Measurements from ENCODE around the gene ZNRF2. TPM values are rescaled to one million over a fixed set of nuclear protein-coding genes. Genes with fewer than 3 reads are reported as not detected.

The ZNRF2 gene
- total and polyA plus RNA-seq, 2 of the 13 experiments (the other 11 are each of a cell fraction or from before 2014, with no cell fraction given): 3.5 to 7.7 TPM

DNA sequence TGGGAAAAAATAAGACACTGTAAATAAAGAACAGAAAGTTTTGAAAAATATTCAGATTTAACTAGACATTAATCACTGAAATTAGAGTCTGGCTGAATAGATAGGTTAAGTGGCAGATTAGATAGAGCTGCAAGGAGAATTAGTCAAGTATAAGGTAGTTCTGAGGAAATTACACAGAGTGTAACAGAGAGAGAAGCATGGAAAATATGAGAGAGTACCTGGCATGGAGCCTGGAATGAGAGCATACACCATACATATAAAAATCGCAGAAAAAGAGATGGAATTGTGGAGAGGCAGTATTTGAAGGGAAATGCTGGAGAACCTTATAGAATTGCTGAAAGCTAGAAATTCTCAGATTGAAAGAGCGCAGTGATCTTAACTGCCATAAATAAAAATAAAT is 46.9 kb downstream of the ZNRF2 start (continued):
- no peak for TF ChIP-seq ZNF781 (CRISPR knock-in tag; IDR thresholded peaks at IDR 0.05; ENCODE audit: borderline replicate concordance, not compliant biosample characterization)

DNA sequence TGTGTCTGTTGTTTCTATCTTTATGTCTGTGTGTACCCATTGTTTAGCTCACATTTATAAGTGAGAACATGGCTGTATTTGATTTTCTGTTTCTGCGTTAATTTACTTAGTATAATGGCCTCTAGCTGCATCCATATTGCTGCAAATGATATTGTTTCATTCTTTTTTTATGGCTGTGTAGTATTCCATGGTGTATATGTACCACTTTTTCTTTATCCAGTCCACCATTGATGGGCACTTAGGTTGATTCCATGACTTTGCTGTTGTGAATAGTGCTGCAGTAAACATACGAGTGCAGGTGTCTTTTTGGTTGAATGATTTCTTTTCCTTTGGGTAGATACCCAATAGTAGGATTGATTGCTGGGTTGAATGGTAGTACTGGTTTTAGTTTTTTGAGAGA is 48.2 kb downstream of the ZNRF2 start:
- FAIRE-seq: no peak
- CTCF ChIA-PET (ENCODE audit: low intra/inter-chr PET ratio, low total read pairs): no interaction called here
- intact Hi-C loops (cut with micrococcal nuclease; ENCODE audit: unreplicated experiment): no loop called here
- TF ChIP-seq ZSCAN20 (CRISPR knock-in tag; IDR thresholded peaks at IDR 0.05; ENCODE audit: borderline replicate concordance) (no peak), ZNF746 (CRISPR knock-in tag; IDR thresholded peaks at IDR 0.05) (no peak), SALL2 (CRISPR knock-in tag; IDR thresholded peaks at IDR 0.05) (no peak), ZNF431 (CRISPR knock-in tag; IDR thresholded peaks at IDR 0.05; ENCODE audit: borderline replicate concordance, low read depth) (no peak), ZZZ3 (CRISPR knock-in tag; IDR thresholded peaks at IDR 0.05; ENCODE audit: borderline replicate concordance) (no peak), ZNF747 (CRISPR knock-in tag; IDR thresholded peaks at IDR 0.05; ENCODE audit: borderline replicate concordance) (no peak), HOXA7 (CRISPR knock-in tag; IDR thresholded peaks at IDR 0.05) (no peak), SOX13 (IDR thresholded peaks at IDR 0.05) (no peak), SOX13 (CRISPR knock-in tag; conservative IDR thresholded peaks at IDR 0.05 in 1 of 2, IDR thresholded peaks at IDR 0.05 in 1 of 2) (no peak), TAF15 (IDR thresholded peaks at IDR 0.05; ENCODE audit: low read depth, low read length, poor library complexity, severe bottlenecking) (no peak), SRSF1 (optimal IDR thresholded peaks at IDR 0.05; ENCODE audit: low read depth, low read length) (no peak), NCOA1 (CRISPR knock-in tag; IDR thresholded peaks at IDR 0.05) (no peak)
- TF ChIP-seq, protein P1, sequence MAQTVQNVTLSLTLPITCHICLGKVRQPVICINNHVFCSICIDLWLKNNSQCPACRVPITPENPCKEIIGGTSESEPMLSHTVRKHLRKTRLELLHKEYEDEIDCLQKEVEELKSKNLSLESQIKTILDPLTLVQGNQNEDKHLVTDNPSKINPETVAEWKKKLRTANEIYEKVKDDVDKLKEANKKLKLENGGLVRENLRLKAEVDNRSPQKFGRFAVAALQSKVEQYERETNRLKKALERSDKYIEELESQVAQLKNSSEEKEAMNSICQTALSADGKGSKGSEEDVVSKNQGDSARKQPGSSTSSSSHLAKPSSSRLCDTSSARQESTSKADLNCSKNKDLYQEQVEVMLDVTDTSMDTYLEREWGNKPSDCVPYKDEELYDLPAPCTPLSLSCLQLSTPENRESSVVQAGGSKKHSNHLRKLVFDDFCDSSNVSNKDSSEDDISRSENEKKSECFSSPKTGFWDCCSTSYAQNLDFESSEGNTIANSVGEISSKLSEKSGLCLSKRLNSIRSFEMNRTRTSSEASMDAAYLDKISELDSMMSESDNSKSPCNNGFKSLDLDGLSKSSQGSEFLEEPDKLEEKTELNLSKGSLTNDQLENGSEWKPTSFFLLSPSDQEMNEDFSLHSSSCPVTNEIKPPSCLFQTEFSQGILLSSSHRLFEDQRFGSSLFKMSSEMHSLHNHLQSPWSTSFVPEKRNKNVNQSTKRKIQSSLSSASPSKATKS (CRISPR knock-in tag; IDR thresholded peaks at IDR 0.05): no peak
- TF ChIP-seq, protein P2, sequence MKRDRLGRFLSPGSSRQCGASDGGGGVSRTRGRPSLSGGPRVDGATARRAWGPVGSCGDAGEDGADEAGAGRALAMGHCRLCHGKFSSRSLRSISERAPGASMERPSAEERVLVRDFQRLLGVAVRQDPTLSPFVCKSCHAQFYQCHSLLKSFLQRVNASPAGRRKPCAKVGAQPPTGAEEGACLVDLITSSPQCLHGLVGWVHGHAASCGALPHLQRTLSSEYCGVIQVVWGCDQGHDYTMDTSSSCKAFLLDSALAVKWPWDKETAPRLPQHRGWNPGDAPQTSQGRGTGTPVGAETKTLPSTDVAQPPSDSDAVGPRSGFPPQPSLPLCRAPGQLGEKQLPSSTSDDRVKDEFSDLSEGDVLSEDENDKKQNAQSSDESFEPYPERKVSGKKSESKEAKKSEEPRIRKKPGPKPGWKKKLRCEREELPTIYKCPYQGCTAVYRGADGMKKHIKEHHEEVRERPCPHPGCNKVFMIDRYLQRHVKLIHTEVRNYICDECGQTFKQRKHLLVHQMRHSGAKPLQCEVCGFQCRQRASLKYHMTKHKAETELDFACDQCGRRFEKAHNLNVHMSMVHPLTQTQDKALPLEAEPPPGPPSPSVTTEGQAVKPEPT (CRISPR knock-in tag; IDR thresholded peaks at IDR 0.05; ENCODE audit: low read depth): no peak
- TF ChIP-seq, protein P3, sequence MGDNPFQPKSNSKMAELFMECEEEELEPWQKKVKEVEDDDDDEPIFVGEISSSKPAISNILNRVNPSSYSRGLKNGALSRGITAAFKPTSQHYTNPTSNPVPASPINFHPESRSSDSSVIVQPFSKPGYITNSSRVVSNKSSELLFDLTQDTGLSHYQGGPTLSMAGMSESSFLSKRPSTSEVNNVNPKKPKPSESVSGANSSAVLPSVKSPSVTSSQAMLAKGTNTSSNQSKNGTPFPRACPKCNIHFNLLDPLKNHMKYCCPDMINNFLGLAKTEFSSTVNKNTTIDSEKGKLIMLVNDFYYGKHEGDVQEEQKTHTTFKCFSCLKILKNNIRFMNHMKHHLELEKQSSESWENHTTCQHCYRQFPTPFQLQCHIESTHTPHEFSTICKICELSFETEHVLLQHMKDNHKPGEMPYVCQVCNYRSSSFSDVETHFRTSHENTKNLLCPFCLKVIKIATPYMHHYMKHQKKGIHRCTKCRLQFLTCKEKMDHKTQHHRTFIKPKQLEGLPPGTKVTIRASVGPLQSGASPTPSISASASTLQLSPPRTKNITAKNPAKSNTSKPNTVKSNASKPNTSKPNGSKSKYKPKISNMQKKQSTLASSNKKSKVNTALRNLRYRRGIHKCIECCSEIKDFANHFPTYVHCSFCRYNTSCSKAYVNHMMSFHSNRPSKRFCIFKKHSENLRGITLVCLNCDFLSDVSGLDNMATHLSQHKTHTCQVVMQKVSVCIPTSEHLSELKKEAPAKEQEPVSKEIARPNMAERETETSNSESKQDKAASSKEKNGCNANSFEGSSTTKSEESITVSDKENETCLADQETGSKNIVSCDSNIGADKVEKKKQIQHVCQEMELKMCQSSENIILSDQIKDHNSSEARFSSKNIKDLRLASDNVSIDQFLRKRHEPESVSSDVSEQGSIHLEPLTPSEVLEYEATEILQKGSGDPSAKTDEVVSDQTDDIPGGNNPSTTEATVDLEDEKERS (CRISPR knock-in tag; IDR thresholded peaks at IDR 0.05): no peak

More for the DNA sequence above, 48.2 kb downstream of the ZNRF2 start:
- no TSS peak for BruUV-seq (replicated peaks)
- Histone ChIP-seq H3K4me3 (replicated peaks in 1 of 3; ENCODE audit: insufficient read depth in 1 of 3, low read depth in 2 of 3, low read length in 3 of 3) (no peak overlapping the region), H3K27me3 (ENCODE audit: control insufficient read depth in 1 of 2, insufficient read depth in 2 of 2, low read length in 2 of 2) (no peaks in the 10 kb centered on the region), H3K4me2 (ENCODE audit: low read depth, low read length) (no peak overlapping the region), H2AFZ (ENCODE audit: low read length) (no peak overlapping the region), H4K20me1 (ENCODE audit: insufficient read depth, low read length) (no peaks in the 10 kb centered on the region), H3K79me2 (ENCODE audit: insufficient read depth, low read length) (peaks cover 25% of the 10 kb centered on the region), H3K36me3 (replicated peaks in 1 of 2; ENCODE audit: control insufficient read depth in 1 of 2, insufficient read depth in 2 of 2, low read length in 2 of 2) (no peaks in the 10 kb centered on the region), H3K9me3 (ENCODE audit: low read length) (no peaks in the 10 kb centered on the region), H3K4me1 (ENCODE audit: insufficient read depth, low read length) (peaks cover 14% of the 10 kb centered on the region), H3K27ac (ENCODE audit: extremely low read length, insufficient read depth, low read length) (no peak overlapping the region), H3K9ac (ENCODE audit: insufficient read depth, low read depth, low read length) (no peak overlapping the region)
- DNase-seq (ENCODE audit: low spot score): no peak
- POLR2A ChIA-PET: no interaction called here
- no peak for ATAC-seq
- in situ Hi-C loops (cut with HindIII; ENCODE audit: extremely low pct_ligation_motif_present, low pct_unique_long_range_greater_than_20kb): no loop called here
- WGBS (ENCODE audit: low lambda C conversion rate): 100% methylated on average over 2 of the region's 2 CpGs

All from HepG2 (cell line).